Stimulated activated CD8-positive, alpha-beta memory T cell treated with anti-CD3 and anti-CD28 coated beads, Interleukin-7, amount 100 ng/mL, for 1 hour (primary cell): ENCODE results near the gene INPP5F.
"Not testable (repeated sequence)": the region's sequence is repeated elsewhere in the genome, so short reads cannot be mapped to it uniquely, and the experiment has no call there.

ENCODE experiments used
- DNase-seq, 2 donors: peaks; one replicate each; pipeline ENCODE4 v3.0.0-alpha.2; 2020; ENCODE audit warnings: low read depth in 2 of 2

Gene INPP5F

GRCh38 chr10:119705434-119705831, 20.4 kb upstream of the INPP5F start:
- DNase-seq: no peak

- no peak for DNase-seq
Measured at GRCh38 chr10:119706521-119707278, 19.1 kb upstream of the INPP5F start.

- not testable (repeated sequence) for DNase-seq
Measured at GRCh38 chr10:119707331-119707730, 18.5 kb upstream of the INPP5F start.

- DNase-seq: not testable (repeated sequence)
Measured at GRCh38 chr10:119710935-119711334, 14.9 kb upstream of the INPP5F start.

- no peak for DNase-seq
Measured at GRCh38 chr10:119713744-119714483, 11.9 kb upstream of the INPP5F start.

- no peak for DNase-seq
Measured at GRCh38 chr10:119714484-119714816, 11.4 kb upstream of the INPP5F start.

GRCh38 chr10:119715628-119716505, 10.0 kb upstream of the INPP5F start:
- no peak for DNase-seq

- DNase-seq: no peak
Measured at GRCh38 chr10:119723161-119723560, 2.7 kb upstream of the INPP5F start.

- no peak for DNase-seq
Measured at GRCh38 chr10:119723624-119724023, 2.2 kb upstream of the INPP5F start.

- DNase-seq: no peak
Measured at GRCh38 chr10:119724593-119725516, 995 bp upstream of the INPP5F start.

- DNase-seq: no peak
Measured at GRCh38 chr10:119725517-119725827, 378 bp upstream of the INPP5F start.

GRCh38 chr10:119726676-119727261, 919 bp downstream of the INPP5F start:
- no peak for DNase-seq

- no peak for DNase-seq
Measured at GRCh38 chr10:119728172-119728800, 2.4 kb downstream of the INPP5F start.

- DNase-seq: no peak
Measured at GRCh38 chr10:119734396-119735332, 8.8 kb downstream of the INPP5F start.

GRCh38 chr10:119735451-119735850, 9.6 kb downstream of the INPP5F start:
- no peak for DNase-seq

GRCh38 chr10:119736220-119736619, 10.4 kb downstream of the INPP5F start:
- DNase-seq: no peak

GRCh38 chr10:119737039-119737663, 11.3 kb downstream of the INPP5F start:
- DNase-seq: no peak

- no peak for DNase-seq
Measured at GRCh38 chr10:119737823-119738222, 12.0 kb downstream of the INPP5F start.

GRCh38 chr10:119738962-119739361, 13.1 kb downstream of the INPP5F start:
- DNase-seq: no peak
